Stomach (tissue), 9 donors: ENCODE measurements around the gene MEX3A. TPM values are rescaled to one million over a fixed set of nuclear protein-coding genes. Genes with fewer than 3 reads are reported as not detected.

Experiments
- DNase-seq, 2 donors: peaks; one replicate each; pipeline versions ENCODE4 v3.0.0 to v3.0.0-alpha.2; 2013 to 2019
- H3K27ac ChIP-seq, 5 donors: fragments of 200-600 bp in 4 of 5; sonication (generic) in 4 of 5; one replicate each; pipeline ENCODE4 v1.5.1; 2013 to 2019; ENCODE audit warnings: mild to moderate bottlenecking in 1 of 5, moderate library complexity in 1 of 5
- H3K27me3 ChIP-seq, 3 donors: fragments of 200-600 bp; sonication (generic); one replicate each; pipeline ENCODE4 v1.5.1; 2017 to 2019; ENCODE audit warnings: mixed run types in 1 of 3
- H3K36me3 ChIP-seq, 4 donors: fragments of 200-600 bp; sonication (generic); 1 replicate in 3 of 4; 2 replicates in 1 of 4; pipeline ENCODE4 v1.5.1; 2016 to 2019
- H3K4me1 ChIP-seq, 4 donors: fragments of 200-600 bp; sonication (generic); one replicate each; pipeline ENCODE4 v1.5.1; 2016 to 2019
- H3K4me3 ChIP-seq, 4 donors: fragments of 200-600 bp; sonication (generic) in 3 of 4; one replicate each; pipeline ENCODE4 v1.5.1; 2016 to 2019; ENCODE audit warnings: mild to moderate bottlenecking in 1 of 4
- H3K9me3 ChIP-seq, 4 donors: fragments of 200-600 bp; sonication (generic); one replicate each; pipeline ENCODE4 v1.5.1; 2016 to 2019
- CTCF ChIP-seq, 7 experiments: fragments of 450-650 bp in 4 of 7; fragments of 200-600 bp in 3 of 7; sonication (generic) in 3 of 7; IDR thresholded peaks; one replicate each; pipeline ENCODE4 v1.5.1; 2016 to 2019; ENCODE audit warnings: antibody characterized with exemption in 7 of 7, control low read depth in 2 of 7, mild to moderate bottlenecking in 1 of 7
- EP300 ChIP-seq: sonication (generic); formaldehyde crosslinking; IDR thresholded peaks from one replicate; pipeline ENCODE4 v1.6.1; 2017; ENCODE audit warnings: antibody characterized with exemption
- POLR2A ChIP-seq, 4 donors: fragments of 450-650 bp; IDR thresholded peaks; one replicate each; pipeline ENCODE4 v1.6.1; 2016; ENCODE audit warnings: antibody characterized with exemption in 4 of 4, control low read depth in 2 of 4, mild to moderate bottlenecking in 1 of 4, moderate library complexity in 1 of 4
- POLR2AphosphoS5 ChIP-seq, 3 donors: sonication (generic); formaldehyde crosslinking; IDR thresholded peaks; one replicate each; pipeline ENCODE4 v1.6.1; 2016; ENCODE audit warnings: antibody characterized with exemption in 3 of 3
- WGBS, 5 donors: extraction: QIAGEN DNeasy Blood & Tissue Kit in 3 of 5; methylation state at CpG; one replicate each; pipeline versions ENCODE4 v1.1.5 to v1.1.7; 2013 to 2018; 5-methylcytosine and 5-hydroxymethylcytosine counted together
- intact Hi-C: fragments of 100-400 bp; cut with DNase I; formaldehyde crosslinking; loops from one replicate; pipeline ENCODE4 v1.15.1; 2023; ENCODE audit warnings: low total_unique reads
- polyA plus RNA-seq, 3 donors: library from polyadenylated mRNA; stranded (reverse); fragments of 200-250 nt; gene quantifications; one replicate each; pipeline ENCODE4 v1.2.3, GENCODE V29; 2013
- total RNA-seq, 5 donors: library from RNA; depleted of rRNA; stranded (reverse); fragments of >200 nt; gene quantifications; one replicate each; pipeline versions ENCODE4 v1.1.0 to v1.2.3, GENCODE V29; 2014 to 2016
- donor health status: healthy with polysubstance abuse.
- donor health status: Bipolar disorder and iron deficiency.
- donor health status: healthy.

The MEX3A gene
- total and polyA plus RNA-seq, 8 donors: 0.25 to 11.0 (median 1.5) TPM; not detected in 3

GRCh38 chr1:156079762-156080161 is 2.5 kb downstream of the MEX3A start:
- Histone ChIP-seq H3K36me3 (no peaks in the 10 kb centered on the region), H3K4me3 (no peak overlapping the region), H3K27me3 (peaks cover 0 to 21% (median 0%) of the 10 kb centered on the region in 3 donors), H3K27ac (no peak overlapping the region), H3K4me1 (peaks cover 23 to 49% (median 32%) of the 10 kb centered on the region in 4 donors), H3K9me3 (no peaks in the 10 kb centered on the region)
- WGBS, 5 donors: 89 to 93% (median 92%) methylated on average over 5 of the region's 5 CpGs
- DNase-seq: no peak
- intact Hi-C loops: no loop called here
- TF ChIP-seq CTCF (IDR thresholded peaks at IDR 0.05): no peak
- TF ChIP-seq EP300: no peak
- TF ChIP-seq POLR2A (IDR thresholded peaks at IDR 0.05): no peak
- TF ChIP-seq POLR2AphosphoS5 (IDR thresholded peaks at IDR 0.05): no peak

GRCh38 chr1:156078728-156079127 is 3.5 kb downstream of the MEX3A start:
- H3K9me3 ChIP-seq: no peaks in the 10 kb centered on the region
- peaks cover 0 to 21% (median 0%) of the 10 kb centered on the region in 3 donors for H3K27me3 ChIP-seq
- peaks cover 0 to 2% (median 0%) of the 10 kb centered on the region in 4 donors for H3K36me3 ChIP-seq
- no peak overlapping the region for H3K4me3 ChIP-seq
- no peak overlapping the region for H3K27ac ChIP-seq
- TF ChIP-seq EP300 (no peak), POLR2AphosphoS5 (IDR thresholded peaks at IDR 0.05) (no peak), POLR2A (IDR thresholded peaks at IDR 0.05) (no peak)
- intact Hi-C loops: no loop called here
- DNase-seq: no peak
- H3K4me1 ChIP-seq: peaks cover 18 to 54% (median 30%) of the 10 kb centered on the region in 4 donors
- 61 to 77% (median 70%) methylated on average over 5 of the region's 5 CpGs for WGBS, 5 donors

- TF ChIP-seq POLR2A (IDR thresholded peaks at IDR 0.05) (no peak), POLR2AphosphoS5 (IDR thresholded peaks at IDR 0.05) (no peak), EP300 (no peak), CTCF (IDR thresholded peaks at IDR 0.05) (no peak)
- intact Hi-C loops: no loop called here
- Histone ChIP-seq H3K9me3 (no peaks in the 10 kb centered on the region), H3K4me3 (peak overlapping the region in 1 of 4 donors; percentile 52), H3K4me1 (peaks cover 7 to 42% (median 21%) of the 10 kb centered on the region in 4 donors), H3K36me3 (peaks cover 0 to 9% (median 3%) of the 10 kb centered on the region in 4 donors), H3K27me3 (peaks cover 0 to 17% (median 0%) of the 10 kb centered on the region in 3 donors), H3K27ac (peak overlapping the region in 3 of 5 donors; percentile 44 to 70 (median 67))
- DNase-seq: no peak
- 88 to 90% (median 89%) methylated on average over 10 to 19 of the region's 19 CpGs for WGBS, 5 donors
Observed at GRCh38 chr1:156077430-156077760, 4.9 kb downstream of the MEX3A start.

GRCh38 chr1:156076609-156077429 is 5.4 kb downstream of the MEX3A start:
- Histone ChIP-seq H3K27ac (peak overlapping the region in 3 of 5 donors; percentile 44 to 70 (median 67)), H3K27me3 (peaks cover 0 to 11% (median 0%) of the 10 kb centered on the region in 3 donors), H3K4me1 (peaks cover 2 to 37% (median 16%) of the 10 kb centered on the region in 4 donors), H3K9me3 (no peaks in the 10 kb centered on the region), H3K36me3 (peaks cover 0 to 12% (median 3%) of the 10 kb centered on the region in 4 donors), H3K4me3 (peak overlapping the region; percentile 39 to 52 (median 47))
- intact Hi-C loops: no loop called here
- TF ChIP-seq CTCF (IDR thresholded peaks at IDR 0.05) (no peak), POLR2A (IDR thresholded peaks at IDR 0.05) (no peak), POLR2AphosphoS5 (IDR thresholded peaks at IDR 0.05) (no peak)
- WGBS, 5 donors: 61 to 74% (median 69%) methylated on average over 41 to 73 of the region's 73 CpGs
- DNase-seq: peak in 1 of 2 donors; percentile 84
